ENCODE results near the gene SYDE1.

The SYDE1 gene

DNA sequence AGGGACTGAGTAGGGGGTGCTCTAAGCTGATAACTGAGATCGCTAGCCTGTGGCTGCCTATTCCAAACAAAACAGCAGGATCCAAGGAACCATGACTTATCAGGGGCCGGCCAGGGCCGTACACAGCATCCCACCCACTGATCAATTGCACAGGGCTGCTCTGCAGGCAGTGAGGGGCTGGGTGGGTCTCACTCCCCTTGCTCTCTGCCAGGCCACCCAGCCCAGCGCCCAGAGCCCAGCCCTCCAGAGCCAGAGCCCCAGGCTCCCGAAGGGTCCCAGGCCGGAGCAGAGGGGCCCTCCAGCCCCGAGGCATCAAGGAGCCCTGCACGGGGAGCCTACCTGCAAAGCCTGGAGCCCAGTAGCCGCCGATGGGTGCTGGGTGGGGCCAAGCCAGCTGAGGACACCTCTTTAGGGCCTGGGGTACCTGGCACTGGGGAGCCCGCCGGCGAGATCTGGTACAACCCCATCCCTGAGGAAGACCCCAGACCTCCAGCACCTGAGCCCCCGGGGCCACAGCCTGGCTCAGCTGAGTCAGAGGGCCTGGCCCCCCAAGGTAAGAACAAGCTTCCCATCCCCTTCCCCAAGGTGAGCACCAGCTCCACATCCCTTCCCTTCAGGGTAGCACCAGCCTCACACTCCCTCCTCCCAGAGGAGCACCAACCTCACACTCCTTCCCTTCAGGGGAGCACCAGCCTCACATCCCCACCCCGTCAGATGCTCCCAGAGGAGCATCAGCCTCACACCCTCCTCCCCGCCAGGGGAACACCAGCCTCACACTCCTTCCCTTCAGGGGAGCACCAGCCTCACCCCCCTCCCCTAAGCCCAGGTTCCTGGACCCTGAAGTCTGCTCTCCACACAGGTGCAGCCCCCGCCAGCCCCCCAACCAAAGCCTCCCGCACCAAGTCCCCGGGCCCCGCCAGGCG, 1.9 kb downstream of the SYDE1 start:
- DNase-seq, result no peak

- no peak for DNase-seq
These were observed 2.7 kb downstream of the SYDE1 start for GRCh38 chr19:15109768-15110417.

DNA sequence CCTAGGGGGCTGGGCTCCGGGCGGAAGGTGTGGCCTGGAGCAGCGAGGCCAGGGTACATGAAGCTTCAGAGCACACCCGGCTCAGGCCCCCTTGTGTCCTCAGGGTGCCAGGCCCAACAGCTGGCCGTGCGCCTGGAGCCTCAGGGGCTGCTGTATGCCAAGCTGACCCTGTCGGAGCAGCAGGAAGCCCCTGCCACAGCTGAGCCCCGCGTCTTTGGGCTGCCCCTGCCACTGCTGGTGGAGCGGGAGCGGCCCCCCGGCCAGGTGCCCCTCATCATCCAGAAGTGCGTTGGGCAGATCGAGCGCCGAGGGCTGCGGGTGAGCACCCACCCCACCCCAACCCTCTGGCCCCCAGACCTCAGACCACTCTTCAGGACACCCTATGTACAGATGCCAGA, 3.2 kb downstream of the SYDE1 start:
- no peak for DNase-seq

- no peak for DNase-seq
These were observed 4.6 kb downstream of the SYDE1 start for GRCh38 chr19:15111758-15112157.

- DNase-seq, result no peak
These were observed 5.2 kb downstream of the SYDE1 start for GRCh38 chr19:15112385-15112784.

DNA sequence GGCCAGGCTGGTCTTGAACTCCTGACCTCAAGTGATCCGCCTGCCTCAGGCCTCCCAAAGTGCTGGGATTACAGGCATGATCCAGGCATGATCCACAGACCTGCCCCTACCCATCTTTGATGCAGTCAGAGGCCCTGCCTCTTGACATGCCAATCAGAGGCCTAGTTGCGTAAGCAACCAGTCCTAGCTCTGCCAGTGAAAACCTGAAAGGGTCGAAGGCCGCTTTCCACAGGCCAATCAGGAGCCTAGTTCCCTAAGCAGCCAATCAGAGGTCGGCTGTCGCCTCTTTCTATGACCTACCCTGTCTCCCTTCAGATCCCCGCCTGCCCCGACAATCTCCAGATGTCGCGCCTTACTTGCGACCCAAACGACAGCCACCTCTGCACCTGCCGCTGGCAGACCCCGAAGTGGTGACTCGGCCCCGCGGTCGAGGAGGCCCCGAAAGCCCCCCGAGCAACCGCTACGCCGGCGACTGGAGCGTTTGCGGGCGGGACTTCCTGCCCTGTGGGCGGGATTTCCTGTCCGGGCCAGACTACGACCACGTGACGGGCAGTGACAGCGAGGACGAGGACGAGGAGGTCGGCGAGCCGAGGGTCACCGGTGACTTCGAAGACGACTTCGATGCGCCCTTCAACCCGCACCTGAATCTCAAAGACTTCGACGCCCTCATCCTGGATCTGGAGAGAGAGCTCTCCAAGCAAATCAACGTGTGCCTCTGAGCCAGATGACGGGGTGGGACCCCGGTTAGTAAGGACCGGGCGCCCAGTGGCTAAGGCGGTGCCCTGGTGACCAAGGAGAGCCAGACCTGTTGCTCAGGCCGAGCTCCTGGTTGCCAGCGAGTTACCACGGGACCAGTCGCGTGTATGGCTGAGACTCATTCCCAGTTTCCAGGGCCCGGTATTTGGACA, 6.3 kb downstream of the SYDE1 start:
- no peak for DNase-seq

- DNase-seq, result no peak
These were observed 6.9 kb downstream of the SYDE1 start for GRCh38 chr19:15114153-15114540.

- DNase-seq, result peak; percentile 69
These were observed 7.9 kb downstream of the SYDE1 start for GRCh38 chr19:15115080-15115479.

- DNase-seq, result no peak
These were observed 8.8 kb downstream of the SYDE1 start for GRCh38 chr19:15115762-15116615.

DNA sequence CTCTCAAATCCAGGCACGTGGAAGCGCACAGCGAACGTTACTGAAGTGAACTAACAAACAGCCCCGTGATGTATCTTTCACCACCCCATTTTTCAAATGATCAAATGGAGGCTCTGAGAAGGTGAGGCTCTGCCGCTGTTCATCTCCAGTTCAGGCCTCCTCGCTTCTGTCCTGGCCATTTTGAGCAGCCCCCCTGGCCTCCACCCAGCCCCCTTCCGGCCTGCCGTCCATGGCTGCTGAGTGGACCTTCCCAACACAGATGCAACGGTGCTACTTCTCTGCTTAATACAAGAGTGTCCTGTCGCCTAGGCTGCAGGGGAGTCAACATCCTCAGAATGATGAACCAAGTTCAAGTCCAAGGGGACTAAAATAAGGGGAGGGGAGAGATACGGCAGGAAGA, 9.7 kb downstream of the SYDE1 start:
- no peak for DNase-seq

- DNase-seq, result no peak
These were observed 11.0 kb downstream of the SYDE1 start for GRCh38 chr19:15118248-15118647.

- DNase-seq, result no peak
These were observed 11.7 kb downstream of the SYDE1 start for GRCh38 chr19:15118789-15119494.

- DNase-seq, result no peak
These were observed 13.2 kb downstream of the SYDE1 start for GRCh38 chr19:15120135-15121026.

DNA sequence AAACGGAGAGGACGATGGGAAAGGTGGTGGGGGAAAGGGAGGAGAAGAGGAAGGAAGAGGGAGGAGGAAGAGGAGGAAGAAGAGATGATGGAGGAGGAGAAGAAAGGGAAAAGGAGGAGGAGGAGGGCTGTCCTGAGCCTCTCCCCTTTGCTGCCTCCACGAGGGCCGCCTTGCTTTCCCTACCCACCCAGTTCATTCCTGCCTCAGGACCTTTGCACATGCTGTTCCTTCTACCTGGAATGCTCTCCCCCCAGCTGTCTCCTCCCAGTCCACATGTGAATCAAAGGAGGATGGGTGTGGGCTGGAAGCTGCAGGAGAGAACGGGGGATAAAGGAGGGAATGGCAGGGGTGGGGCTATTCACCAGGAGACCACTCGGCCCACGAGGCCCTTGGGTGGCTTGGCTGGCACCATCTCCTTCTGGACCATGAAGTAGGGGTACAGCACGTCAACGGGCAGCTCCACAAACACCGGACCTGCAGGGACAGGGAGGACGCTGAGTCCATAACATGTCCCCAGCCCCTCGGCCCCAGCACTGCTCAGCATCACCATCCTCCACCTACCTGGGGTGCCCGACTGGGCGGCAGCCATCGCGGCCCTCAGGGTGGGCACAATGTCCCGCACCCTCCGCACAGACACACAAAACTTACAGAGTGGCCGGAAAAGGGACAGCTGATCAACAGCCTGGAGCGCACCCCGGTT, 15.3 kb downstream of the SYDE1 start:
- no peak for DNase-seq

- DNase-seq, result no peak
These were observed 16.1 kb downstream of the SYDE1 start for GRCh38 chr19:15123031-15123890.

DNA sequence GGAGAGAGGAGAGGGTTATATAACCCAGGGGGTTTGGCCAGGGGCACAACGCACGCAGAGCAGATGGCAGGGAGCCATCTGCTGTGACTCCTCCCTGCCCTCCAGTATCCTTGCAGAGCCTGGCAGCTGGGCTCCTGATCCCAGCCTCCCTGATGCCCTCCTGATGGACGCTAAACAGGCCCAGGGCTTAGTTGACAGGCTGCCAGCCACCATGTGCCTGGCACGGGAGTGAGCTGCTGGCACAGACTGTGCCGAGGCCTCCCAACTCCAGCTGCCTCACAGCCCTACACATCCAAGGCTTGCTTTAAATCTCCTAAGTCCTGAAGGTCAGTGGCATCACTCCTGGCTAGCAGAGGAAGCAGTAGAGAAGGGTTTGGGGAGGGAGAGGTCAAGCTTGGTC, 16.7 kb downstream of the SYDE1 start:
- peak; percentile 69 for DNase-seq

DNA sequence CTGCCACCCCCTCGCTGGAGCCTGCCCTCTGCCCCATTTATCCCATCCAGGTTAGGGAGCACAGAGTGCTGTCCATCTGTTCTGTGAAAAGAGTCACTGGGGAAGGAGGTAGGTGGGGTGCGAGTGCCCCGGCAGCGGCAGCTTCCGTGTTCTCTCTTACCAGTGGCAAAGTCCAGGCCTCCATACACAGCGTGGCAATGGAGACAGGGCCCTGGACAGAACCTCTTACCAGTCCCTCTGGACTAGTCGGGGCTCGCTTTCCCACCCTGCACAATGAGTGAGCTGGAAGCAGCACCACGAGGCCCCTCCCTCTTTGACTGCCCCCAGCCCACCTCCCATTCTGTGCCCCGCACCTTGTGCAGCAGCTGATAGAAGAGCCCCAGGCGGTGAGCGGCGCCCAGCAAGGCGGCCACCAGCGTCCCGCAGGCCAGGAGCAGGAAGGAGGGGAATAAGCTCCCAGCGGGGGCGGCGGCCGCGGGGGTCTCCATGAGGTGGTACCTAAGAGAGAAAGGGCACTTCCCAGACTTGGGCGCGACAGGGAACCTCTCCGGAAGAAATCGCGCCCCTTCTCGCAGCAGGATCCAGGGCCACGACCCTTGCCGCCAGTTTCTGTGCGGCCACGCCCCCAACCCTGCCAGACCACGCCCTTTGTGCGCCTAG, 17.5 kb downstream of the SYDE1 start:
- no peak for DNase-seq
